Measurements from ENCODE around the gene RARRES1.

GRCh38 chr3:158775426-158776410 lies 43.5 kb upstream of the RARRES1 start:
- no peak for TF ChIP-seq CTCF (tag by site-specific recombination; IDR thresholded peaks at IDR 0.05)
- no peak for TF ChIP-seq SP3 (tag by site-specific recombination; IDR thresholded peaks at IDR 0.05)
- no peak for TF ChIP-seq MYNN (tag by site-specific recombination; IDR thresholded peaks at IDR 0.05; ENCODE audit: borderline replicate concordance)
- TF ChIP-seq ZNF146 (tag by site-specific recombination; IDR thresholded peaks at IDR 0.05) = no peak
- no peak for TF ChIP-seq PRDM2 (tag by site-specific recombination; IDR thresholded peaks at IDR 0.05; ENCODE audit: borderline replicate concordance)
- TF ChIP-seq, protein P1, sequence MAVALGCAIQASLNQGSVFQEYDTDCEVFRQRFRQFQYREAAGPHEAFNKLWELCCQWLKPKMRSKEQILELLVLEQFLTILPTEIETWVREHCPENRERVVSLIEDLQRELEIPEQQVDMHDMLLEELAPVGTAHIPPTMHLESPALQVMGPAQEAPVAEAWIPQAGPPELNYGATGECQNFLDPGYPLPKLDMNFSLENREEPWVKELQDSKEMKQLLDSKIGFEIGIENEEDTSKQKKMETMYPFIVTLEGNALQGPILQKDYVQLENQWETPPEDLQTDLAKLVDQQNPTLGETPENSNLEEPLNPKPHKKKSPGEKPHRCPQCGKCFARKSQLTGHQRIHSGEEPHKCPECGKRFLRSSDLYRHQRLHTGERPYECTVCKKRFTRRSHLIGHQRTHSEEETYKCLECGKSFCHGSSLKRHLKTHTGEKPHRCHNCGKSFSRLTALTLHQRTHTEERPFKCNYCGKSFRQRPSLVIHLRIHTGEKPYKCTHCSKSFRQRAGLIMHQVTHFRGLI (tag by site-specific recombination; IDR thresholded peaks at IDR 0.05) = no peak
- TF ChIP-seq, protein P2, sequence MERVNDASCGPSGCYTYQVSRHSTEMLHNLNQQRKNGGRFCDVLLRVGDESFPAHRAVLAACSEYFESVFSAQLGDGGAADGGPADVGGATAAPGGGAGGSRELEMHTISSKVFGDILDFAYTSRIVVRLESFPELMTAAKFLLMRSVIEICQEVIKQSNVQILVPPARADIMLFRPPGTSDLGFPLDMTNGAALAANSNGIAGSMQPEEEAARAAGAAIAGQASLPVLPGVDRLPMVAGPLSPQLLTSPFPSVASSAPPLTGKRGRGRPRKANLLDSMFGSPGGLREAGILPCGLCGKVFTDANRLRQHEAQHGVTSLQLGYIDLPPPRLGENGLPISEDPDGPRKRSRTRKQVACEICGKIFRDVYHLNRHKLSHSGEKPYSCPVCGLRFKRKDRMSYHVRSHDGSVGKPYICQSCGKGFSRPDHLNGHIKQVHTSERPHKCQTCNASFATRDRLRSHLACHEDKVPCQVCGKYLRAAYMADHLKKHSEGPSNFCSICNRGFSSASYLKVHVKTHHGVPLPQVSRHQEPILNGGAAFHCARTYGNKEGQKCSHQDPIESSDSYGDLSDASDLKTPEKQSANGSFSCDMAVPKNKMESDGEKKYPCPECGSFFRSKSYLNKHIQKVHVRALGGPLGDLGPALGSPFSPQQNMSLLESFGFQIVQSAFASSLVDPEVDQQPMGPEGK (tag by site-specific recombination; IDR thresholded peaks at IDR 0.05) = no peak
- TF ChIP-seq YY1 (tag by site-specific recombination; IDR thresholded peaks at IDR 0.05) = no peak
- no peak for TF ChIP-seq ZNF266 (tag by site-specific recombination; IDR thresholded peaks at IDR 0.05; ENCODE audit: low read depth)
- no peak for TF ChIP-seq ZNF121 (tag by site-specific recombination; IDR thresholded peaks at IDR 0.05)
- no peak for TF ChIP-seq ZSCAN18 (tag by site-specific recombination; IDR thresholded peaks at IDR 0.05)
- TF ChIP-seq ZNF24 (tag by site-specific recombination; IDR thresholded peaks at IDR 0.05) = no peak
- TF ChIP-seq REPIN1 (tag by site-specific recombination; IDR thresholded peaks at IDR 0.05; ENCODE audit: low read depth) = no peak
